ENCODE results near the gene SLC24A4. TPM values are rescaled to one million over a fixed set of nuclear protein-coding genes. Genes with fewer than 3 reads are reported as not detected.

SLC24A4 gene
- total RNA-seq, 1 donor from 2014 or later: 3.5 TPM

GRCh38 chr14:92506231-92506630 lies 183.3 kb downstream of the SLC24A4 start:
- H3K27me3 ChIP-seq (ENCODE audit: low read depth): no peaks in the 10 kb centered on the region
- no peak overlapping the region for H3K4me3 ChIP-seq
- DNase-seq (no peak), ATAC-seq (no peak)
- no peaks in the 10 kb centered on the region for H3K36me3 ChIP-seq
- intact Hi-C loops (cut with DNase I): no loop called here
- H3K4me1 ChIP-seq: peaks cover 27% of the 10 kb centered on the region
- no peak overlapping the region for H3K27ac ChIP-seq
- TF ChIP-seq CTCF (IDR thresholded peaks at IDR 0.05): no peak
- no peaks in the 10 kb centered on the region for H3K9me3 ChIP-seq

GRCh38 chr14:92507174-92507768 lies 184.3 kb downstream of the SLC24A4 start:
- no peaks in the 10 kb centered on the region for H3K9me3 ChIP-seq
- no peaks in the 10 kb centered on the region for H3K36me3 ChIP-seq
- ATAC-seq (peak; percentile 54 to 79), DNase-seq (peak; percentile 85)
- no peak overlapping the region for H3K27ac ChIP-seq
- no peaks in the 10 kb centered on the region for H3K27me3 ChIP-seq (ENCODE audit: low read depth)
- peaks cover 36% of the 10 kb centered on the region for H3K4me1 ChIP-seq
- intact Hi-C loops (cut with DNase I): no loop called here
- no peak for TF ChIP-seq CTCF (IDR thresholded peaks at IDR 0.05)
- no peak overlapping the region for H3K4me3 ChIP-seq

DNA sequence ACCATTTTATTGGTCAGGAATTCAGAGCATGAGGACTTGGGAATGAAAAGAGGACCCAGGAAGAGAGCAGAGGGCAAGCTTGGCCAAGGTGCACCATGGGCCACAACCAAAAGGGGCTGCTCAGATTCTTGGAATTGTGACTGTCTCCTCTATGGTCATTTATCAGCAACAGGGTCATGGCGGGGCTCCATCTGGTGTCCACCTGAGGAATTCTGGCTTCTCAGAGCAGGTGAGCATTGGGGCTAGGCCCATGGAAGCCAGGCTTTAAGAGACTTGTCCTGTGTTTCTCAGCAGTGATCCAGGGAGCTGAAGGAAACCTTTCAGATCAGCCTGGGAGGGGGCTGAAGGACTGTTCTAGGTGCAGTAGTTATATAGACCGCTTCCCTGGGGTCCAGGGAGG lies 188.0 kb downstream of the SLC24A4 start:
- peaks cover 47% of the 10 kb centered on the region for H3K4me1 ChIP-seq
- no peak for DNase-seq

GRCh38 chr14:92511453-92512238 lies 188.7 kb downstream of the SLC24A4 start:
- H3K27me3 ChIP-seq (ENCODE audit: low read depth): no peaks in the 10 kb centered on the region
- TF ChIP-seq CTCF (IDR thresholded peaks at IDR 0.05): no peak
- H3K9me3 ChIP-seq: no peaks in the 10 kb centered on the region
- intact Hi-C loops (cut with DNase I): no loop called here
- ATAC-seq (peak; percentile 3 to 43), DNase-seq (no peak)
- H3K4me1 ChIP-seq: peaks cover 47% of the 10 kb centered on the region
- H3K27ac ChIP-seq: no peak overlapping the region
- no peaks in the 10 kb centered on the region for H3K36me3 ChIP-seq
- H3K4me3 ChIP-seq: no peak overlapping the region

More for the DNA sequence above, 188.0 kb downstream of the SLC24A4 start:
- H3K27me3 ChIP-seq (ENCODE audit: low read depth): no peaks in the 10 kb centered on the region
- H3K9me3 ChIP-seq: no peaks in the 10 kb centered on the region
- ATAC-seq: no peak
- no peak overlapping the region for H3K4me3 ChIP-seq
- H3K27ac ChIP-seq: no peak overlapping the region
- TF ChIP-seq CTCF (IDR thresholded peaks at IDR 0.05): no peak
- intact Hi-C loops (cut with DNase I): no loop called here
- H3K36me3 ChIP-seq: no peaks in the 10 kb centered on the region

- no peaks in the 10 kb centered on the region for H3K36me3 ChIP-seq
- peak overlapping the region; percentile 76 for H3K4me3 ChIP-seq
- TF ChIP-seq CTCF (IDR thresholded peaks at IDR 0.05): no peak
- H3K27ac ChIP-seq: peak overlapping the region; percentile 94
- intact Hi-C loops (cut with DNase I): no loop called here
- H3K27me3 ChIP-seq (ENCODE audit: low read depth): no peaks in the 10 kb centered on the region
- DNase-seq (no peak), ATAC-seq (no peak)
- H3K4me1 ChIP-seq: peaks cover 52% of the 10 kb centered on the region
- H3K9me3 ChIP-seq: no peaks in the 10 kb centered on the region
Measured at GRCh38 chr14:92512807-92513203, 189.8 kb downstream of the SLC24A4 start.

All from lower lobe of right lung (tissue), 2 donors.